Rectal smooth muscle tissue (tissue), 1 donor: ENCODE results near the gene LDLRAD4.

Source experiments
- H3K27ac ChIP-seq: one replicate; pipeline ENCODE4 v1.7.0; 2013; ENCODE audit warnings: low read depth, low read length, inconsistent platforms
- H3K27me3 ChIP-seq: one replicate; pipeline ENCODE4 v1.7.0; 2013; ENCODE audit warnings: low read length; ENCODE audit not compliant: control insufficient read depth, insufficient read depth
- H3K36me3 ChIP-seq: one replicate; pipeline ENCODE4 v1.7.0; 2013; ENCODE audit warnings: low read length; ENCODE audit not compliant: control insufficient read depth, insufficient read depth
- H3K4me1 ChIP-seq: one replicate; pipeline ENCODE4 v1.7.0; 2013; ENCODE audit warnings: low read length; ENCODE audit not compliant: control insufficient read depth, insufficient read depth
- H3K4me3 ChIP-seq: one replicate; pipeline ENCODE4 v1.7.0; 2013; ENCODE audit warnings: low read length
- H3K9ac ChIP-seq: one replicate; pipeline ENCODE4 v1.7.0; 2013; ENCODE audit warnings: low read length

The LDLRAD4 gene

DNA sequence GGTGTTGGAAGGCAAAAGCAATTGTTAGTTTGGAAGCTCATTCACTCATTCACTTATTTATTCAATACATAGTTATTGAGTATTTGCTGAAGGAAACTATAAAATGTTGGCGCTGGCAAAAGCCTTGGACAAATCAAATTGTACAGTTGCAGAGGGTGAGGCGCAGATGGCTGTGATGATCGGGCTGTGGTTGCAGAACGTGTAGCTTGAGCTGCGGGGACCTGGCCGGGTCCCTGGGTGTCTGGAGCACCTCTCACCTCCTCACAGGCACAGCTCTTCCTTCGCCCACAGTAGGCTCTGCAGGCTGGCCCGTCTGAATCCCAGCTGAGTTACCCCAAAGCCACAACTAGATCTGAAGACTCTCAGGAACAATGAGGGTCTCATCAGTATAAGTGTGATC, 72.7 kb downstream of the LDLRAD4 start:
- Histone ChIP-seq H3K27me3 (no peaks in the 10 kb centered on the region), H3K9ac (no peak overlapping the region), H3K4me1 (peaks cover 13% of the 10 kb centered on the region), H3K27ac (no peak overlapping the region), H3K36me3 (no peaks in the 10 kb centered on the region), H3K4me3 (no peak overlapping the region)

DNA sequence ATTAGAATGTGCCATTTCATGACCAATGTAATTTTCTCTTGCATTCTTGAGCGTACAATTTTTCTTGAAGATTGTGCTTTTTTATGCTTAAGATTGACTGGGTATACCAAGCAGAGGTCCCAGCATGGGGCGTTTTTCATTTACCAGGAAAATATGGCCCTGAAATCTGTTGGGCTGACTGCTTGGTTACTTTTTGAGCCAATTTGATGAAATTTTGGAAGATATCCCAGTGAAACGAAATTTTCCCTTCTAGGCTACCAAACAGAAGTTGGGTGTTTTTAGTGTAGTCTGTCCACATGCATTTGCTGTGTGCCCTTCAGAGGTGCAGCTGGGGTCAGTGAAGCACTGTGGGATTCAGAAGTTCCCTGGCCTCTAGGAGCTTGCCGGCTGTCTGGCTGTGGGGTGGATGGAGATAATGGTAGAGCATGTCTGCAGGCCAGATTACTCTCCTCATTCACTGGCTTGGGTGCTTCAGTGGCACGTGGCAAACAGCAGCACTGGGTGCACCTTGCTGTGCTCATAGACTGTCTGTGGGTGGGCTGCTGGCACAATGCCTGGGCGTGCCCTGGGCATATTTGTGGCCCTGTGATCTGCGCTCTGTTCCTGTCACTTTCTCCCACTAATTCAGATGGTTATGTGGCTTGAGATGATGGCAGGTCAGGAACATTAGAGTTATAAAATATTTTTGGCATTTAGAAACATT, 73.3 kb downstream of the LDLRAD4 start:
- H3K4me3 ChIP-seq: no peak overlapping the region
- H3K27ac ChIP-seq: no peak overlapping the region
- H3K4me1 ChIP-seq: peaks cover 13% of the 10 kb centered on the region
- no peaks in the 10 kb centered on the region for H3K27me3 ChIP-seq
- H3K36me3 ChIP-seq: no peaks in the 10 kb centered on the region
- H3K9ac ChIP-seq: no peak overlapping the region

DNA sequence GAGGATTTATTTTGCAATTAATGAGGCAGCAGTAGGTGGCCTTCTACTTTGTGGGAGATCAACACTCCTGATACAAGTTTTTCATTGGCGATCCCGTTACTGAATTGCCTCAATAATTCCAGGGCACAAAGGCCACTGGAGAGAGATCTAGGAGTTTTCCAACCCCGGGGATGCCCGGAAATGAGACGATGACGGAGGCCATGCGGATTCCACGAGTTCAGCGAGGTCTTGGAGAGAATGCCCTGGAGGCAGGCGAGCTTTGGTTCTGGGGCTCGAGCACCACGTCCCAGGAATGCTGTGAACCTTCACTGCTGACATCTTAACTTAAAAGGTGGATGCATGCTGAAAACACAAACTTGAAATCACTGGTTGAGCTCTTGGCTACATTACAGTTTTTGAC, 74.2 kb downstream of the LDLRAD4 start:
- no peak overlapping the region for H3K9ac ChIP-seq
- no peaks in the 10 kb centered on the region for H3K36me3 ChIP-seq
- H3K4me3 ChIP-seq: no peak overlapping the region
- peaks cover 13% of the 10 kb centered on the region for H3K4me1 ChIP-seq
- H3K27ac ChIP-seq: no peak overlapping the region
- no peaks in the 10 kb centered on the region for H3K27me3 ChIP-seq

DNA sequence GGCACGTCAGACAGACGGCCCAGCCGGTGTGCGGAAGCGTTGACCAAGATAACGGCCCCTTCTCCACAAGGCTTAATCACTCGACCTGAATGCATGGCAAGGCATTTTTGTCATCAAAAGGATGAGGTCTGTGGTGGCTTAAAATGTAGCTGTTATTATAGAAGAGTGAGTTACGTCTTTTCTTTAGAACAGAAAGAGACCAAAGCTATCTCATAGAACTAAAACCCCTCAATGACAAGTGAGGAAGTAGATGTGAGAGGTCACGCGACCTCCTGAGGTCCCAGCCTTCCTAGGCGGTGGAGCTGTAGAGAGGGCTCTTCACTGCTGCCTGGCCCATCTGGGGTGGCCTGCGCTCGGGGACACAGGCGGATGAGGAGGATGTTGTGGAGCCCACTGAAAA, 75.7 kb downstream of the LDLRAD4 start:
- H3K27me3 ChIP-seq: no peaks in the 10 kb centered on the region
- H3K4me3 ChIP-seq: no peak overlapping the region
- no peak overlapping the region for H3K27ac ChIP-seq
- H3K4me1 ChIP-seq: peaks cover 6% of the 10 kb centered on the region
- no peaks in the 10 kb centered on the region for H3K36me3 ChIP-seq
- H3K9ac ChIP-seq: no peak overlapping the region

DNA sequence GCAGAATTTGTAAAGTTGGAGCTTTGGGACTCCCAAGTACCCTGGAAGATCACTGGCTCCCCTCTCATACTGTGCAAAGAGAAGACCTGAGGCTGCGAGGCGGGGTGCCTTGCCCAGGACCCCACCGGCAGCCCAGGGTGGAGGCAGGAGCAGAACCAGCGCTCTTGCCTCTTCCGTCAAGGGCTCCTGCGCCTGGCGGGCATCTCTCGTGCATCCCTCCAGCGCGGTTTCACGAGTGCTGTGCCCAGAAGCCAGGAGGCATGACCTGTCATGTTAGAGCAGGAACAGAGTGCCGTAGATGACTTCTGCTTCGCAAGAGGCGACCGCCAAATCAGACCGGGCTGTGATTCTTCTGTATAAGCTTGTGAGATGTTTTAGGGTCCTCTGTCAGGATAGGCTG, 77.3 kb downstream of the LDLRAD4 start:
- H3K9ac ChIP-seq: no peak overlapping the region

DNA sequence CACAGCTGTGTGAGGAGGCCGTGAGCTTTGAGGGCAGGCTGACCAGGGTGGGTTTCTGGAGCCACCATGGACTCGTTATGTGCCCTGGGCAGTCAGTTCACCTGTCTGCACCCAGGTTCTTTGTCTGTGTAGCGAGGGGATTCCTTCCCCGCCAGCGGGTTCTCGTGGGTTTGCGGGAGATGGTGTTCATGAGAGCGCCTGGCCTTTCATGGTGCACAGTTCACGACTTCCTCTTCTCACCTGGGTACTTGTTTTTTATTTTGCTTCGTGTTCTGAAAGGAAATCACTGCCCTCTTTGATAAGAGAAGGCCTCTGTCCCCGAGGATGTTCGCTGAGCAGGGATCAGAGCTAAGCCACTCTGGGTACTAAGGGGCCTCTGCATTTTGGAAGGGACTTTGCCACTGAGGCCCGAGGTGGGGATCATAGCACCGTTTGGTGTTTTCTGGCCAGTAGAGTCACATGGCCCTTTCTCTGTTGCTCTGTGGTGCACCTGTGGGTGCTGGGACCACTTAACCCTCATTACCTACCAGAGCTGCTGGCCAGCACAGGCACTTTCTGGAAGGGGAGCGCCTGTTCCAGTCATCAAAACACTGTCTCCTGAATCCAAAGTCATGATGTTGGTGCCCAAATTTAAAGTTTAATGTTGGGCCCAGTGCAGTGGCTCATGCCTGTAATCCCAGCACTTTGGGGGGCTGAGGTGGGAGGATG, 78.5 kb downstream of the LDLRAD4 start:
- no peaks in the 10 kb centered on the region for H3K27me3 ChIP-seq
- H3K27ac ChIP-seq: no peak overlapping the region
- H3K4me1 ChIP-seq: peaks cover 5% of the 10 kb centered on the region
- H3K36me3 ChIP-seq: no peaks in the 10 kb centered on the region
- no peak overlapping the region for H3K9ac ChIP-seq
- H3K4me3 ChIP-seq: no peak overlapping the region

More for the DNA sequence above, 77.3 kb downstream of the LDLRAD4 start:
- Histone ChIP-seq H3K27me3 (no peaks in the 10 kb centered on the region), H3K27ac (no peak overlapping the region), H3K36me3 (no peaks in the 10 kb centered on the region), H3K4me3 (no peak overlapping the region), H3K4me1 (no peaks in the 10 kb centered on the region)

DNA sequence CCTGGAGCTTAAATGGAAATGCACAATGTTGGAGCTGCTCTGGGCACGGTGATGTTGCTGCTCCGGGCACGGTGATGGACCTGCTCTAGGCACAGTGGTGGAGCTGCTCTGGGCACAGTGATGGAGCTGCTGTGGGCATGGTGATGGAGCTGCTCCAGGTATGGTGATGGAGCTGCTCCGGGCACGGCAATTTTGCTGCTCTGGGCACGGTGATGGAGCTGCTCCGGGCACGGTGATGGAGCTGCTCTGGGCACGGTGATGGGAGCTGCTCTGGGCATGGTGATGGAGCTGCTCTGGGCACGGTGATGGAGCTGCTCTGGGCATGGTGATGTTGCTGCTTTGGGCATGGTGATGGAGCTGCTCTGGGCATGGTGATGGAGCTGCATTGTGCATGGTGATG, 79.7 kb downstream of the LDLRAD4 start:
- Histone ChIP-seq H3K4me1 (peaks cover 10% of the 10 kb centered on the region), H3K9ac (no peak overlapping the region), H3K27ac (no peak overlapping the region), H3K4me3 (no peak overlapping the region), H3K27me3 (no peaks in the 10 kb centered on the region), H3K36me3 (no peaks in the 10 kb centered on the region)

DNA sequence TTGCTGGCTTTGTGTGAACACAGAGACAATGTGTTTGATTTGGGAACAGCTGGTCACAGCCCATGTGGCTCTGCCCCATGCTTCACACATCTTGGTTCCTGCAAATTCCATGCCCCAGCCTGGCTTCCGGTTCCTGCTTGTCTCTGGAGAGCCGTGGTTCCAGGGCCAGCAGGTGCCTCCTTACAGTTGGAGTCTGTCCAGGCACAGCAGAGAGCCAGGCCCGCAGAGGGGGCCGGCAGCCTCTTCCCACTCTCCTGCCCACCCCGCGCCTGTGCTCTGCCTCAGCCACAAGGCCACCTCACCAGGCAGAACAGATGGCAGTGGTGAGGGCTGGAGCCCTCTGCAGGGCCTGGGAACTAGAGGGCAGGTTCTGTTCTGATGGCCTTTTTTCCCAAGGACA, 81.5 kb downstream of the LDLRAD4 start:
- no peak overlapping the region for H3K9ac ChIP-seq
- peaks cover 10% of the 10 kb centered on the region for H3K4me1 ChIP-seq
- no peak overlapping the region for H3K4me3 ChIP-seq
- no peaks in the 10 kb centered on the region for H3K27me3 ChIP-seq
- no peaks in the 10 kb centered on the region for H3K36me3 ChIP-seq
- no peak overlapping the region for H3K27ac ChIP-seq

DNA sequence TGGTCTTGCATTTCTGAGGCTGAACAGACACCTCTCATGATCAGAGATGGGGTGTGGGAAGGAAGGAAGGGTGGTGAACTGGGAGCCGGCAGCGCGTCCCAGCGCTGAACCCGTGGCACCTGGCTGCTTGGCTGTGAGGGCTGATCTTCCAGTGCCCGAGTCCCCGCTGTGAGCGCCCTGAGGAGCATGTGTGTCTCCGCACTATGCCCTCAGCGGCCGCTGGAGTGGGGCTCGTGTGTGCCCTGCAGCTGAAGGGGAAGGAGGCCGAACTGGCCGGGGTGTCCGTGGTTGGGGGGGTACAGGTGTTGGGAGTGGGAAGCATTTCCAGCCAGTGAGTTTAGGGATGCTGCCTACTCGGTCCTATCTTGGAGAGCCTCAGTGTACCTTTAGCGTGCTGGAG, 82.2 kb downstream of the LDLRAD4 start:
- H3K27me3 ChIP-seq: no peaks in the 10 kb centered on the region
- no peaks in the 10 kb centered on the region for H3K36me3 ChIP-seq
- H3K9ac ChIP-seq: no peak overlapping the region
- no peak overlapping the region for H3K4me3 ChIP-seq
- H3K4me1 ChIP-seq: peaks cover 10% of the 10 kb centered on the region
- H3K27ac ChIP-seq: no peak overlapping the region

DNA sequence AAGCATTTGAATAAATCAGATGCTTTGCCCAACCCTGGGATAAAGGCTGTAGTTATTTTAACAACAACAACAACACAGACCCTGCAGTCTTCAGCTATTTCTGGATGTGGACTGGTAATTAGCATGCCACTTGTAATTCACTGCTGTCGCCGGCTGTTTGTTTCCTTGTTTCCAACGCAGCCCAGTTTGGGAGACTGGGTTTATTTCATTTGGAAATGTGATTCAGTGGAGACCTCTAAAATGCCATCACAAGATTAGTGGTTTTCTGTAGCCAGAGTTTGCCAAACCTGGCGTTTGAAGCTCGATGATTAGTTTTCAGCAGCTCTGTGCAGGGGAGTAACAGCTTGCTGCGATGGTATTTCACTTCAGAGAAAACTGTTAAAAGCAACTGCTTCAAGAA, 83.5 kb downstream of the LDLRAD4 start:
- no peak overlapping the region for H3K9ac ChIP-seq
- no peaks in the 10 kb centered on the region for H3K27me3 ChIP-seq
- H3K27ac ChIP-seq: no peak overlapping the region
- no peaks in the 10 kb centered on the region for H3K36me3 ChIP-seq
- peaks cover 10% of the 10 kb centered on the region for H3K4me1 ChIP-seq
- no peak overlapping the region for H3K4me3 ChIP-seq

DNA sequence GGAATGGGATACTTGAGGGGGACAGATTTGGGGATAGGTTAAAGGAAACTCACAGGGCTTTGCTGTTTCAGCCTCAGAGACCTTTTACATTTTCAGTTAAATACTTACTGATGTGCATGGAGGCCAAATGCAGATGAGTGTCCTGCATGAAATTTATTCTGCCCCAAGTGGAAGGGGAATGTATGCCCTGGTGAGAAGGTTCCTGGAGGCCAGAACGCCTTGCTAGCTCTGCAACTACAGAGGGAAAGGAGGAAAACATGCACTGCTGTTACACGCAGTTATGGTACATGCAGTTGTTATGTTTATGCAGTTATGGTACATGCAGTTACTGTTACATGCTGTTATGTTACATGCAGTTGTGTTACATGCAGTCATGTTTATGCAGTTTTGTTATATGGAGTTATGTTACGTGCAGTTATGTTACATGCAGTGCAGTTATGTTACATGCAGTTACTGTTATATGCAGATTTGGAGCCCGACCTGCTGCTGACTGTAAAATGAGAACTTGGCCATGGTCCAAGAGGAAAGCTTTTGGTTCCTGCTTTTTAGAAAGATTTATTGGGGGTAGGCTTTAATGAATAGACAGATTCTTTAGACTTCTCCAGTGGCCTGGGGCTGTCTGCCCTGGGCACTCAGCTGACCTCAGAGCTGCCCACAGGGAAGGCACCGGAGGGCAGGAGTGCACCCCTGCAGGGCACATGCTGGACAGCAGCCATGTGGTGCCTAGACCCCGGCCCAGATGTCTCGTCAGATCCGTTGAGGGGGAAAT, 84.1 kb downstream of the LDLRAD4 start:
- H3K27me3 ChIP-seq: no peaks in the 10 kb centered on the region
- no peak overlapping the region for H3K9ac ChIP-seq
- H3K4me3 ChIP-seq: no peak overlapping the region
- no peaks in the 10 kb centered on the region for H3K36me3 ChIP-seq
- H3K27ac ChIP-seq: no peak overlapping the region
- H3K4me1 ChIP-seq: peaks cover 10% of the 10 kb centered on the region

DNA sequence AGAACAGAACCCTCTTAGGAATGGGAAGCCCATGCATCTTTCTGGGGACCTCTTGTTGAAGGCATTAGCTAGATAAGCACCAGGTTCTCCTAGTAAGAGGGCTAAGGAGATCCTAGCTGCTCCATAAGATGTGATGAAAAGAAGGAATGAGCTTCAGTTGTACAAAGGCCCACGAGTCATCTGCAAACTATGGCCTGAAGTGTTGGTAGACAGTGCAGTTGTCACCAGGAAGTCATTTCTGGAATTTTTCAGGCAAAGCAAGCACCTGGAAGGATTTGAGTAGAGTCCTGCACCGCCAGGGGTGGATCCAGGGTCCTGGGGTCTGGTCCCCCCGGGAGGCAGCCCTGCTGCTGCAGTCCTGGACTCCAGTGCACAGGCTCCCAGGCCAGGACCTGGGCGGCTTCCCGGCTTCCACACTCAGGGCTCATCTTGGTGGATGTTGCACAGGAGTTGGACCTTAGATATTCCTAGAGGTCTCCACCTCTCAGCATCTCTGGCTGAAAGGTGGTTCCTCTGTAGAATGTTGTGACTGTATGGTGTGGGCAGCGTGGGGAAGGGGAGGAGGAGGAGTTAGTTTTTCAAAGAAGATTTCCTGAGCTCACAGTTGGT, 85.3 kb downstream of the LDLRAD4 start:
- no peaks in the 10 kb centered on the region for H3K27me3 ChIP-seq
- H3K27ac ChIP-seq: no peak overlapping the region
- no peaks in the 10 kb centered on the region for H3K36me3 ChIP-seq
- peaks cover 10% of the 10 kb centered on the region for H3K4me1 ChIP-seq
- no peak overlapping the region for H3K4me3 ChIP-seq
- no peak overlapping the region for H3K9ac ChIP-seq
